Cardiac muscle cell (in vitro differentiated cells and primary cell): ENCODE data around the gene MFF. TPM values are rescaled to one million over a fixed set of nuclear protein-coding genes. Genes with fewer than 3 reads are reported as not detected.
"Not testable (repeated sequence)": the region's sequence is repeated elsewhere in the genome, so short reads cannot be mapped to it uniquely, and the experiment has no call there.

Experiments
- DNase-seq, 2 donors: peaks; one replicate each; pipeline versions ENCODE4 v3.0.0 to v3.0.0-alpha.2; 2010 to 2017; ENCODE audit warnings: low read depth in 1 of 2, low spot score in 1 of 2
- H3K27ac ChIP-seq: fragments of 200-600 bp; sonication (generic); 2 replicates; pipeline ENCODE4 v1.5.1; 2016
- H3K27me3 ChIP-seq: fragments of 200-600 bp; sonication (generic); 2 replicates; pipeline ENCODE4 v1.6.0; 2016; ENCODE audit warnings: control low read depth
- H3K36me3 ChIP-seq: fragments of 200-600 bp; sonication (generic); 2 replicates; pipeline ENCODE4 v1.5.1; 2016; ENCODE audit warnings: control low read depth
- H3K4me1 ChIP-seq: fragments of 200-600 bp; sonication (generic); 2 replicates; pipeline ENCODE4 v1.8.1; 2017; ENCODE audit warnings: low read depth, mild to moderate bottlenecking, mixed run types
- H3K4me3 ChIP-seq: fragments of 200-600 bp; sonication (generic); 2 replicates; pipeline ENCODE4 v1.5.1; 2016; ENCODE audit warnings: mild to moderate bottlenecking
- H3K9me3 ChIP-seq: fragments of 200-600 bp; sonication (generic); 2 replicates; pipeline ENCODE4 v1.5.1; 2017; ENCODE audit warnings: low read depth, mild to moderate bottlenecking, control low read depth
- CTCF ChIP-seq: IDR thresholded peaks from 2 replicates; pipeline ENCODE4 v1.5.1; 2012; ENCODE audit warnings: low read depth, mild to moderate bottlenecking, low read length
- polyA plus RNA-seq: library from polyadenylated mRNA; unstranded; fragments of >200 nt; fragmentation: Nextera tagmentation; extraction: Ambion mirVana; gene quantifications from 2 replicates; pipeline ENCODE4 v1.2.1, GENCODE V29; 2016
- total RNA-seq: library from RNA; depleted of rRNA; stranded (reverse); fragments of >200 nt; gene quantifications from 2 replicates; pipeline ENCODE4 v1.2.3, GENCODE V29; 2016

MFF gene
- total and polyA plus RNA-seq, 2 experiments from 2014 or later, result 109 to 125 TPM

- Histone ChIP-seq H3K9me3 (no peaks in the 10 kb centered on the region), H3K27me3 (no peaks in the 10 kb centered on the region), H3K36me3 (no peaks in the 10 kb centered on the region), H3K4me3 (no peak overlapping the region), H3K4me1 (no peaks in the 10 kb centered on the region), H3K27ac (no peak overlapping the region)
- no peak for TF ChIP-seq CTCF
- DNase-seq, result peak in 1 of 2 donors; percentile 64
Observed at GRCh38 chr2:227376656-227377396, 51.8 kb downstream of the MFF start.

- no peaks in the 10 kb centered on the region for H3K4me1 ChIP-seq
- no peak for DNase-seq
- no peak overlapping the region for H3K4me3 ChIP-seq
- no peaks in the 10 kb centered on the region for H3K27me3 ChIP-seq
- peak; percentile 10 for TF ChIP-seq CTCF
- no peak overlapping the region for H3K27ac ChIP-seq
- no peaks in the 10 kb centered on the region for H3K36me3 ChIP-seq
- H3K9me3 ChIP-seq, result no peaks in the 10 kb centered on the region
Observed at GRCh38 chr2:227377467-227378351, 52.7 kb downstream of the MFF start.

- no peak overlapping the region for H3K4me3 ChIP-seq
- TF ChIP-seq CTCF, result no peak
- H3K27me3 ChIP-seq, result no peaks in the 10 kb centered on the region
- H3K36me3 ChIP-seq, result no peaks in the 10 kb centered on the region
- H3K27ac ChIP-seq, result no peak overlapping the region
- no peaks in the 10 kb centered on the region for H3K4me1 ChIP-seq
- no peaks in the 10 kb centered on the region for H3K9me3 ChIP-seq
- peak in 1 of 2 donors; percentile 51 for DNase-seq
Observed at GRCh38 chr2:227378371-227378782, 53.3 kb downstream of the MFF start.

DNA sequence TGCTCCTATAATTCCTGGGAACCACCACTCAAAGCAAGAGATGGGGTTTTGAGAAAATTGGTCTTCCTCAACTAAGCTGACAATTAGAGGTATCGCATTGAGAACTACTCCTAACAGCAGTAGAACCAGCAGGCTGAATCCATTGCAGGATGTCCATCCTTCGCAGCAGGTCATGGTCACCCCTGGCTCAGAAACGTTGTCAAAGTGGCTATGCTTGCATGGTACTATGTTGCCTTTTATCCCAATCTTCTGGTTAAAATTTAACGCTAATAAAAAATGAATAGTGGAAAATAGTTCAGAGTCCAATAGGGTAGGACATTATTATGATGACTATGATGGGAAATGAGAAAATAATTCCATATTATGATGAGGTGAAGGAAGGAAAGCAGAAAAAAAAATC, 54.0 kb downstream of the MFF start, which contains the start of gene TM4SF20:
Gene TM4SF20, minus strand, starts transcription at position 212 of the 400 bp plus-strand sequence. Its CDS starts 38 bp downstream, at position 174.
- DNase-seq, result no peak
- no peak for TF ChIP-seq CTCF
- H3K9me3 ChIP-seq, result no peaks in the 10 kb centered on the region
- no peak within 1 kb of the TSS for H3K27ac ChIP-seq
- no peaks in the 10 kb centered on the region for H3K4me1 ChIP-seq
- no peak within 1 kb of the TSS for H3K4me3 ChIP-seq
- no peaks in the 10 kb centered on the region for H3K27me3 ChIP-seq
- H3K36me3 ChIP-seq, result no peaks in the 10 kb centered on the region

DNA sequence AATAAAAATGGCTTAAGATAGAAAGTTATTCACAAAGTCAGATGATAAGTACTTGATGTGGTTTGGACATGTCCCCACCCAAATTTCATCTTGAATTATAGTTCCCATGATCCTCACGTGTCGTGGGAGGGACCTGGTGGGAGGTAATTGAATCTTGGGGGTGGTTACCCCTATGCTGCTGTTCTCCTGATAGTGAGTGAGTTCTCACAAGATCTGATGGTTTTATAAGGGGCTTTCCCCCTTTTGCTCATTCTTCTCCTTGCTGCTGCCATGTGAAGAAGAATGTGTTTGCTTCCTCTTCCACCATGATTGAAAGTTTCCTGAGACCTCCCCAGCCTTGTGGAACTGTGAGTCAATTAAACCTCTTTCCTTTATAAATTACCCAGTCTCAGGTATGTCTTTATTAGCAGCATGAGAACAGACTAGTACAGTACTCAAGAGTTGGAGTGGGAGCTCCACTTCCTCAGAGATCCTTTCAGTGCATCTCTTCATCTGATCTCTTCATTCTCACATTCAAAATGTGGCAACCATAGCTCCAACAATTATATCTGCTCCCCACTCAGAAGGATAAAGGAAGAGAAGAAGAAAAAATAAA, 57.3 kb downstream of the MFF start:
- not testable (repeated sequence) for H3K4me1 ChIP-seq, H3K27me3 ChIP-seq, DNase-seq, H3K9me3 ChIP-seq, H3K36me3 ChIP-seq, H3K27ac ChIP-seq, H3K4me3 ChIP-seq
